NCI-H2171 treated with DMSO at 0.1 percent for 48 hours (cell line): ENCODE data around the gene BAHD1.
A peak's percentile ranks its signal among the peaks of the same experiment; 100 is the strongest.

ENCODE experiments used
- DNase-seq: peaks from one replicate; lab custom pipeline; 2025; lab: John Stamatoyannopoulos, UW

BAHD1 gene

DNA sequence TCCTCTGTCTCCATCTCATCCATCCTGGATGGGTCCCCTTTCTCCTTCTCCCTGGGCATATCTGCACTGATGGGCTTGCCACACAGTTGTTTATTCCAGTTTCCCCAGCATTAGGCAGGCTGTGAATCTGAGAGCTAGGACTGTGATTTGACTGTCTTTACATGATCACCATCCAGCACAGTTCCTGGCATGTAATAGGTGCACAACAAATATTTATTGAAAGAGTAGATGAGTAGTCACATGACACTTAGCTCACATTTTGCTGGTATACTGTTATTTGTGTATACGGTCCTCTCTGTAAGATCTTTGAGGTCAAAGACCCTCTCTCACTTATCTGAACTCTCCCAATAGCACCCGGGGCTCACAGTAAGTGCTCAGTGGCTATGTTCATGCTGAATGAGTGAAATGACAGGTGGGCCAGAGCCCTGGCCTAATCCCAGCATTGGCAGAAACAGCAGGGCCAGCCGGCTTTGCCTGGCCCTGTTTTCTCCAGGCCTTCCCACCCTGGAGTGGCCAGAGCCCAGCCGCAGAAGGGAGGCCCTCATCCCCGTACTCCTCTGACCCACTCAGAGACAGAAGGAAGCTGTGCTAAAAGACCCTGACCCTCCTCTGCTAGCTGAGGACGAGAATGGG lies 16.2 kb upstream of the BAHD1 start:
- DNase-seq: no peak

DNA sequence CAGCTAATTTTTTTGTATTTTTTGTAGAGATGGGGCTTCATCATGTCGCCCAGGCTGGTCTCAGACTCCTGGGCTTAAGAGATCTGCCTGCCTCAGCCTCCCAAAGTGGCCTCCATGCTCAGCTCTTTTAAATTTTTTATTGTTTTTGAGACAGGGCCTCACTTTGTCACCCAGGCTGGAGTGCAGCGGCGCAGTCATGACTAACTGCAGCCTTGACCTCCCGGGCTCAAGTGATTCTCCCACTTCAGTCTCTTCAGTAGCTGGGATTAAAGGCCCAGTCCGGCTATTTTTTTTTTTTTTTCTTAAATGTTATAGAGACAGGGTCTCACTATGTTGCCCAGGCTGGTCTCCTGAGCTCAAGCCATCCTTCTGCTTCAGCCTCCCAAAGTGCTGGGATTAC lies 15.1 kb upstream of the BAHD1 start:
- DNase-seq: no peak

DNA sequence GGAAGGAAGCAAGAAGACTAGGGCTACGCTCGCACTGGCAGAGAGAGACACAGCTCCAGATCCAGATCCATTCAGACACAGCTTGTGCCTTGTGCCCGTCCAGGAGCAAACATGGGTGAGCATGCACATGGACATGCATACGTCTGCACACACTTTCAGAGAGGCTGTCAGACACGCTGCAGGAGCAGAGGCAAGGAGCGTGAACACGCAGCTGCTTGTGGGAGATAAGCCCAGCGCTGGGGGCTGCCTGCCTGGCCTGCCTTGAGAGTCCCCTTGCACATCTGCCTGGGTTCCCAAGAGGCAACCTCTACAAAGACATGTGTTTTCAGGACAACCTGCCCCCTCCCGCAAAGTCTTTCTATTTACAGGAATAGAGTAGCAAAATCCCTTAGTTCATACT lies 13.6 kb upstream of the BAHD1 start:
- no peak for DNase-seq

DNA sequence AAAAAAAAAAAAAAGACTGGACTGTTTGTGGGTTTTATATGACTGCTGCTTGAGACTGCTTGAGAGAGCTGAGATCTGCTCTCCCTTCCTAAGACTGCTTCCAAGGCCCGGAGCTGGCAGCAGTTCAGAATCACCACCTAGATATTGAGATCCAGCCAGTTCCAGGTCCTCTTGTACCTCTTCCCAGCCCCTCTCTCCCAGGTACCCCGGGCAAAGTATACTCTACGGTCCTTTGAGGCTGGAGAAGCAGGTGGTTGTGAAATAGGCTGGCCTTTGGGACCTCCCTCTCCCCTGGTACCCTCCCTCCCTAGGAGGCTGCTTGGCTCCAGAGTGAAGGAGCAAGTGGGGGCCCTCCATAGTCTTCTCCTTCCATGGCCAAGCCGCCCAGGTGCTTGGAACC lies 12.6 kb upstream of the BAHD1 start:
- no peak for DNase-seq

DNA sequence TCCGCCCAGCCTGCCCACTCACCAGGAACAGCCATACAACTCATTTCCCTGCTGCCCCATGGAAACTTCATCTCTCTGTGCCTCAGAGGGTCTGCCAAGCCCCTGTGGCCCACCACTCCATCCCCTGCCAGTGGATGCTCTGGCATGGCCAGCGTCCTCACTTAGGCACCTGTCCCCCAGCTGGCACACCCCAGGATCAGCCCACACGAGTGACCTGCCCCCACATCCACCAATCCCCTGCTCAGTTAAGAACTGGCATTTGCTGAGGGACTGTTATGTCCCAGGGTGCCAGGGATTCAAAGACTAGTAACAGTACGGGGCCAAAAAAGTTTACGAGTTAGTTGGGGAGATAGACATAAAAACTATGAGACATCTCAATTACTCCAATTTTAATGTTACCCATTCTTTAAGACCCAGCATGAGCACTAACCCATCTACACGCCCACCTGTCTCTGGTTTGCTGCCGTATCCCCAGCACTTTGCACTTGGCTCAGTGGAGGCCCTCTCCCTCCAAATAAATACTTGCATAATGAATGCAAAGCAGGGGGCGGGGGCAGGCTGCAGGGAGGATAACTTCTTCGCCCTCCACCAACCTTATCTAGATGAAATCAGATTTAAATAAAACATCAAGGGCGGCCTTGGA lies 11.6 kb upstream of the BAHD1 start:
- no peak for DNase-seq

DNA sequence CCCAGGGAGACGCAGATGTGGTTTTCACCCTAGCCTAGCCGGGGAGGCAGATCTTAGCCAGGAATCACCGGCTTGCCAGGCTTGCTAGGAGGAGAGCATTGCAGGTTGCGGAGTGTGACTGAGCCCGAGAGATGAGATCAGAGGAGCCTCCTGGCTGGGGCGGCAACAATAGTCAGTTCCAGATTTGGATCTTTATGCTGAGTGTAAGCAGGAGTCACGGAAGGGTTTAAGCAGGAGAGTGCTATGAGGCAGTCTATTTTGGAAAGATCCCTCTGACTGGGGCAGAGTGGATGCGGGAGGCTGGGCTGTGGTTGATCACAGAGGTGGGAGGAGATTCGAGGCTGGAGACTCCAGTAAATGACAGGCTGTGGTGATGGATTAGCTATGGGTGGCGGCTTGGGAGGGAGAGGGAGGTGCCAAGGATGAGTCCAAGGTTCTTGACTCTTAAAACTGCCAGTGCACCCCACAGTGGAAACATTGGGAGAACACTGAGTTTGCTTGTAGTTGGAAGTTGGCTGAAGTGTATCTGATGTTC lies 10.4 kb upstream of the BAHD1 start:
- no peak for DNase-seq

DNA sequence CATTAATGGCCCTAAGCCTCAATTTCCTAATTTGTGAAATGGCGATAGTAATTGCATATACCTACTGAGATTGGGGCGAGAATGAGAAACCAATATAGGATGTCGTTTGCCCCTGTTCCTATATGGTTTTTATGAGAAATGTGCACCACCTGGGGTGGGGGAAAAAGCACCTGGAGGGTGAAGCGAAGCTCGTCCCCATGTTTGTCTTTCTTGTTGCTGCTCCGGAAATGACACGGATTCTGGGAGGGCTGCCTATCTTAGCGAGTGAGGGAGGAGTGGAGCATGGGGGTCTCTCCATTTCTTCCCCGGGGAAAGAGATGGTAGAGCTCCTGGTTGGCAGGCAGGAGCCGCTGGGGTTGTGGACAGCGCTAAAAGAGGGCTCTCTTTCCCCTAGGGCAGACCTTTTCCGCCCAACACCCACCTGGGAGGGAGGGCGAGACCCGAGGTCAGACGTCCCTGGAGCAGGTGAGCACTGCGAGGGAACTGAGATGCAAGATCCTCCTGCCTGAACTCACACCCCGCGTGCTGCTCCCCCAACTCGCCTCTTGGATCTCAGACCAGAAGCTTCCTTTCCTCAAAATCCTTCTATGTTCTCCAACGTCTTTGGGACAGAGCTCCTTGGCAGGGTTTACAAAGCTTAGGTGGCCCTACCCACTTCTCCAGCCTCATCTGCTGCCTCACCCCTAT lies 5.6 kb upstream of the BAHD1 start:
- DNase-seq: no peak

DNA sequence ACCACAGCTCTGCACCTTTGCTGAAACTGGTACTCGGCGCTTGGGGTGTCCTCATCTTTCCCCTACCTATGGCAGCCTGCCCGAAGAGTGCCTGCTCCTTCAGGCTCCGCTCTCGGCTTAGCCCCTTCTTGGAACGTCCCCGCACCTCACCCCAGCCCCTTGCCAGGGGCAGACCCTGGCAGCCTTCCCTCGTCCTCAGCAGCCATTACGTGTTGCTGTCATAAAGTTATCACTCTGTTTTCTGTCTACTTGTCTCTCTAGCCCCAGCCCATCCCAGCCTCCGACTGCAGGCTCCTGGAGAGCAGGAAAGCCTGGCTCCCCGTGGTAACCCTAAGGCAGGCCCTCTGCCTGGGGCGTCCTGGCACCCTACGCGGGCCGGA lies 5.1 kb upstream of the BAHD1 start:
- no peak for DNase-seq

DNA sequence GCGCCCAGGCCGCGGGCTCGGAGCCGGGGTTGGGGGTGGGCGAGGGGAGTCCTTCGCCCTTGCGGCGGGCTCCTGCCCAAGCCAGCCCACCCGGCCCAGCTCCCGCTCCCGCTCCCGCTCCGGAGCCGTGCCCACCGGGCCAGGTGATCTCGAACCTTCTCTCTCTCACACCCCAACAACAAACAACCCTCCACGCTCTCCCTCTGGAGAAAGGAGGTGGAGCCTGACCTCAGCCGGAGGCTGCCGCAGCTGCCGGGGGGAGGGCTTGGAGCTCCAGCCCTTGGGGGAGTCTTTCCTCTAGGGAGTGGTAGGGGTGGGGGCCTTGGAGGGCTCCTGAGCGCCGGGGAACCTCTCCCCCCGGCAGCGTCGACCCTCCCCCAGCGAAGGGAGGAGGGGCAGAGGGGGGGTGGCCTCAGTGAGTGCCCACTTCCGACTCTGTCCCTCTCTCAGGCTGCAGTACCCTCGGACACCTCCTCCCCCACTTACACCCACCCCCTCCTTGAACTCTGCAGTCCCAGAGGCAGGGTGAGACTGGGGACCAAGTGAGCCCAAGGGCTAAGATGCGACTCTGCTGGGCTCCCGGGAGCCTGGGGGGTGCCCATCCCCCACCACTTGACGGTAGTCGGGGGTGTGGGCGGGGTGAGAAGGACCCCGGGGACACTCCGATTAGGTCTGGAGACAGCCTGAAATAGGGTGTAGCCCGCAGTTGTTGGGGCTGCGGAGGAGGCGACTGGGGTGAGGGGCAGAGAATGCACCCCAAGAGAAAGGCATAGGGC lies 4.4 kb upstream of the BAHD1 start:
- DNase-seq: peak; percentile 58

DNA sequence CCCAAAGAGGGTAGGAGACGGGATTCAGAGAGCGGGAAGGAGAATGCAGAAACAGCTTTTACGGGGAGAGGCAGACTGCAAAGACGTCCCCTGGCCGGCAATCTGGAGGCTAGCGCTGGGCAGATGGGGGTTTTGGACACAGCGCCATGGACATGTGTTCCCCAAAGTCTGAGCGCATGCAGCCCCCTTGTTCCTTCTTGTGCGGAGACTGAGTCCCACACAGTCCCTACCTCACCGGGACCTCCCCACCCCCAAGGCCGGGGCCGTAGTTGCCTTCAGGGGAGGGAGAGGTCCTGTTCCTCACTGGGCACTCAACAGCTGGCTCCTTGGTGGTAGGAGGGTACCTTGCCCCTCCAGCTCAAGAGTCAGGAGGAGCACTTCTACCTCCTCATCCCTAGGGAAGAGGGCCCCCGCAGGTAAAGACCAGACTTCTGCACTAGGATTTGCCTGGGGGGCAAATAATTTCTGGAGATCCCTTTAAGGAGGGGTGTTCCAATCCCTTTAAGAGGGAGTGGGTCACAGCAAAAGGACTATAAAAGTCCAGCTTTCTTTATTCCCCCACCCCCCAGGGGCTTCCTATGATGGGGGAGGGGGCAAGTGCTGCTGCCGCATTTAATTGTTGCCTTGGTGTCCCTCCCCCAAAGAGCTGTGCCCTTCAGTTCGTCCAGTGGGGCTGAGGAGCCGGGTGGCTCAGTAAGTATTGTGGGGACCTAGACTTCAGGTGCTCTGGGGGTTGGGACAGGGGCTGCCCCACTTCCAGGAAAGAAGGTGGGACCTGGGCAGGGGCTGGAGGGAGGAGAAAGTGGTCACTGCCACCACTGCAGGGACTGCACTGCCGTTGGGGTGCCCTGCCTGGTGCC lies 3.6 kb upstream of the BAHD1 start:
- no peak for DNase-seq

DNA sequence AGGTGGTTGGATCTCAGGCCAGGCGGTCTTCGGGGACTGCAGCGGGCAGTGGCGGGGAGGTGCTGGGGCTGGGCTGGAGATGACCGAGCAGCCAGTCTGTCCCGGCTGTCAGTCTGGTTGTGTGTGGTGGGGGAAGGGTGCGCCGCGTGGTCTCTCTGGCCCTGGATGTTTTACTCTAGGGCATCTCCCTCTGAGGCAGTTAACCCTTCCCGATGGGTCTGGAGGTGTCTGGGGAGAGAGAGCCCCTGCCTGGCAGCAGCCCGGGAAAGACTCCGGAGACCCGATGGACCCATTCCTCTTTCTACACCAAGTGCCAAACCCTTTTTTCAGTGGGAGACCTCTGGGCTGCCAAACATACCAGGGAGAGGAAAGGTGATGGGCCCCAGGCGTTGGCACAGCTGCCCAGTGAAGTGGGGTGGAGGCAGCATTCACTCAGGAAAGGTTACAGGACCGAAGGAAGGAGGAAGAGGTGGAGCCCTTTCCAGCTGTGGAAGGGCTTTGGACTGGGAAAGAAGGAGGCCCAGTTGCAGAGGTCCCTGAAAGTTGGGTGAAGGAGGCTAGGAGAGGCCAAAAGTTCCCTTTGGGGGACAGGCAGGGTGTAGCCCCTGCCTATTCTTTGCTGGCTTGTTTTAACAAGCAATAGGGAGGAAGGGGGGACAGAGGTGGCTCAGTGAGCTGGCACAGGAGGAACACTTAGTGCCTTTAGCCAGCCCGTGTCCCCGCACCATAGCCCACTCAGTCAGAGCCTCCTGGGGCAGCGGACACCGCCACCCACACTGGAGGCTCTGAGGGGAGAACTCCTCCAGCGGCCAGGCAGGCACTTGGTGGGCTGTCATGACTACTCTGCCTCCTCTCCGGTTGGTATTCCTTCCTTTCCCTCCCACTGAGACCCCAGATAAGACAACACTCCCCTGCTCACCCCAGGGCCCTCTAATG lies 2.7 kb upstream of the BAHD1 start:
- no peak for DNase-seq

DNA sequence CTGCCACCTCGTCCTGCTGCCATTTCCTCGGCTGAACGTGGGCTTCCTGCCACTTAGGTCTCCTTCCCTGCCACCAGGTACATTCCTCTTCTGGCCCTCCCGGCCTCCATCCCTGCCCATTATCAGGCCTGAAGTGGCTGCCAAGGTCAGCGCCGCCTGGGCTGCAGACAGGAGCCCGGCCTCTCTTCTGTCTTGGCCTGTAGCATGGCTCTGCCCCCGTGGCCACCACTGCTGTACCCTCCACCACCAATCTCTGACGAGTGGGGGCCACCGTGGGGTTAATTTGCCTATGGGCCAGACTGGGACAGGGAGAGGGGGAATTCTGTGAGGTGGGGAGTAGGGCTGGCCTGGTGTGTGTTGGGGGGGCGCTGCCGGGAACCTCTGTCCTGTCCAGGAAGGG lies 2.0 kb upstream of the BAHD1 start:
- DNase-seq: no peak

DNA sequence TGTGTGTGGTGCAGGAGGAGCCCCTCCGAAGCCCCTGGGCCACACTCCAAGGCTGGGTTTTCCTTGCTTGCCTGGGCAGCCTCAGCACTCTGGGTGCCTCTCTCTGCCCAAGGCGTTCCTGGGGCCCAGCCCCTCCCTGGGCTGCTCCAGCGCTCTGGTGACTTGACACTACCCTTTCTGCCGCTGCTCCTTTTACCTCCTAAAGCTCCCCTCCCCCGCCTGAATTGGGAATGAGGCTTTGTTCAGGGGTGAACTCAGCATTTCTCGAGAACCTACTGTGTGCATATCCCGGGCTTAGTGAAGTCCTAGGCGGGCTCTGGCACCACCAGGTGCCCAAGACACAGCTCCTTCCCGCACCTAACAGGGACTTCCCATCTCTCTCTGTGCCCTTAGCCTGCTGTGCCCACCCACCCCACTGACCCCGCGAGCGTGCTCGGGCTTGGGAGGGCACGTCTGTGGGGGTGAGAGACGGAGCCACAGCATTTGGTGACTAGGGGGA lies 1.2 kb upstream of the BAHD1 start:
- DNase-seq: peak; percentile 46

DNA sequence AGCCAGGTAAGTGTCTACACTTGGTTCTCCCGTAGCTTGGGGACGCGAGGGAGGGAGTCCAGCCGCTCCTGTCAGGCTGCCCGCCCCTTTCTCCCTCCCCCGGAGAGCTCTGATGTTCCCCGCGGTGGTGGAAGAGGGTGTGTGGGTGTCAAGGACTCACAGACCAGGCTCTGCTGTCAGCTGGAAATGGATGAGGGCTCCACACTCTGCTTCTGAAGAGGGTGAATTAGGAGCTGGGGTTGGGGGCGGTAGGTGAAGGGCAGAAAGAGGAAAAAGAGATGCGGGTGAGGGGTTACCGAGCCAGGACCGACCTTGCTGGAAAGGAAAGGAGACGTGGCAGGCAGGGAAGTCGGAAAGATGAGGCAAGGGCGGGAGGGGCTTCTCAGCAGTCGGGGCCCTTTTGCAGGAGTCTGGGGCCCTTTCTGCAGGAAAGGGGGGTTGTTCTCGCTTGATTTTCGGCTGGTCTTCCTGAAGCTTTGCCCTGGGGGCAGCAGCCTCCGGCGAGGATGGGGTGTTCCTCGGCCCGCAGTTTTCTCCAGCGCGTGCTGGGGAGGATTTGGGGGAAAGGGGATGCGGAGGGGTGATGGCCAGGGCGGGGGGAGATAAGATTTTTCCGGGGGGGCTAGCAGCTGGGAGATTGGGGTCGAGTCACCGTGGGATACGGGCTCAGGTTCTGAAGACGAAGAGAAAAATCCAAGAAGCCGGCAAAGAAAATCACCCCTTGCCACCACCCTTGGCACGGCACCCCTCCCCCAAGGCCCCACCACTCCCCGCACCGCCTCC lies 602 bp upstream of the BAHD1 start:
- DNase-seq: peak; percentile 50

DNA sequence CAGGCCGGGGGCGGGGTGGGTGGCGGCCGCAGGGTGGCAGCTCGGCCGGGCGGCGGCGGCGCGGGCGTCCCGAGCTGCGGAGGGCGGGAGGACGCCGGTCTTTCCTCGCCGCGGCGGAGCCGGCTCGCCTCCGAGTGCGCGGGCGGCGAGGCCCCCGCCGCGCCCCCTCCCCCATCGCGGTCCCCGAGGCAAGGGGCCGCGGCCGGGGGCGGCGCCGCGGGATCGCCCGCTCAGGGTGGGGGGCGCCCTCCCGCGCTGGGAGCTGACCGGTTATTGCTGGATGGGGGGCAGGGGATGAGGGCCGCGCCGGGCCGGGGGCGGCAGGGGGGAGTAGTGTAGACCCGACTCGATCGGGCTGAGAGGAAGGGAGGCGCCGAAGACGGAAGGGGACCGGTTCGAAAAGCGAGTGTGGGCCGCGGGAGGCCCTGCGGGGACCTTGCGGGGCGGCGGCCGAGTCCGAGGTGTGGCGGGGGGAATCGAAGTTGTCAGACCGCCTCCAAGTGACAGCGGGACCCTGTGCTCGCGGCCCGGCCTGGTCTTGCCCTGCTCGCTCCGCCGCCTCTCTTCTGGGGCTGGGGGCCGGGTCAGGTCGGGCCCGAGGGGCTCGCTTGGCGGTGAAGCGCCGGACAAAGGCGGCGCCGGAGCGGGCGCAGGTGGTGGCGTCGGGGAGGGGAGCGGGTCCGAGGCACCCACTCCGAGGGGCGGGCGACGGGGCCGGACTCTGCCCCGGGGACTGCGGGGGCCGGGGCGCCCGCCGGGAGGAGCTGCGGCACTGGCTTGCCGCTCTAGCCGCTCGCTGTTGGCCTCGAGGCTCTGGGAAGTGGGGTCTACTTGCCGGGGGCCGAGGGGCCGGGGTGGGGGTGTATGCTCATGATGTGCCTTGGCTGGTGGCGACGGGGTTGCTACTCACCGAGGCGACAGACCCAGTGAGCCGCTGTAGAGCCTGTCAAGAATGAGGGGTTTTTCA lies 1.1 kb downstream of the BAHD1 start:
- peak; percentile 22 for DNase-seq

DNA sequence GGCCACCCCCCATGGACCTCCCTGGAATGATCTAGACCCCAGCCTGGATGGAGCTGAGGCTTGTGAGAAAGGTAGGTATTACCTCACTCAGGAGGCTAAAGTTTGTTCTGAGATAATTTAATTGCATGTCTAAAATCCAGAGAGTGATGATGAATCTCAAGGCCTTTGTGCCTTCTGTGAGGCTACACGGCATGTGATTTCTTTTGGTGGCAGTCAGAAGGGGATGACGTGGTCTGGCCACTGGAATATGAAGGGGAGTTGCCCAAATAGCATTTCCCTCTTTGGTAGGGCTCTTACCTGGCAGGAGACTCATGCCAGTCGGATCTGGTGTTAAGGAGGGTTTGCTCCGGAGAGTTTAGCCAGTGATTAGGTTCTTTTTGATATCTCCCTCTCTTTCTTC lies 2.5 kb downstream of the BAHD1 start:
- DNase-seq: no peak

DNA sequence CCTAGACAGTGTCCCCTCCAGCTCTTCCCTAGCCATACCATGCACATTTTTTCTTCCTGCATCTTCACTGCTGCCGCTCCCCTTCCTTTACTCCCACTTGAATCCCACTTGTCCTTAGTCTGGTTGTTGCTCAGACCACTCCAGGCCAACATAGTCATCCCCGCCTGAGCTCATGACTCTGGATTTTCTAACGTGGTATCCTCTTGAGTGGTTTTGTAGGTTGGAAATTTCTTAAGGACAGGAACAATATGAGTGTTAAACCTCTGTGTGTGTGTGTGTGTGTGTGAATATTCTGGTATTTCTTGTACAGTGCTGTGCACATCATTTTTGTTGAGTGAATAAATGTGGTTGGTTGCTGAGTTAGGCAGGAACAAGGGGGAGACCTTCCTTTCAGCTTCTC lies 3.1 kb downstream of the BAHD1 start:
- no peak for DNase-seq

DNA sequence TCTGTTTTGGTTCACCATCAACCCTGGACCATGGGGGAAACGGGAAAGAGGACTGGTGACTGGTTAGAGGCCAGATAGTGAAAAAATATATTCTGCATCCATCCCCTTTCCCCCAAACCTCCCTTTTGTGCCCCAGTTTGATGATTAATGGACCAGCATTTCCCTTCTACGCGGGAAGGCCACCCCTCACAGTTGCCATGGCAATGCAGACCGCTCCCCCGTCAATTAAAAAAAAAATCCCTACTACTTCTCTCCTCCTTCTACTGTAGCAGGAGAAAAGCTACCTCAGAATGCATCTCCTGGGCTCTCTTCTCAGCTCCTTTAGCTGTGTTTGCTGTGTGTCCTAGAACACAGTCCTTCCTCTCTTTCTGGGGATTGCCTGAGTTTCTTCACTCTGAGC lies 4.0 kb downstream of the BAHD1 start:
- no peak for DNase-seq
